SJCRH30 (cell line): ENCODE data around the gene TSC22D1. TPM values are rescaled to one million over a fixed set of nuclear protein-coding genes. Genes with fewer than 3 reads are reported as not detected.

Experiments
- DNase-seq, 2 experiments: peaks; one replicate each; pipeline ENCODE4 v3.0.0-alpha.2; 2015 to 2020
- H3K27ac ChIP-seq: fragments of 250-450 bp; sonication (Bioruptor Pico); 2 replicates; pipeline ENCODE4 v1.5.1; 2020; ENCODE audit warnings: mild to moderate bottlenecking, moderate library complexity
- H3K27me3 ChIP-seq: fragments of 250-450 bp; sonication (Bioruptor Pico); 2 replicates; pipeline ENCODE4 v1.5.1; 2020; ENCODE audit warnings: mild to moderate bottlenecking, moderate library complexity
- H3K36me3 ChIP-seq: fragments of 250-450 bp; sonication (Bioruptor Pico); 2 replicates; pipeline ENCODE4 v1.5.1; 2020; ENCODE audit warnings: mild to moderate bottlenecking, moderate library complexity
- H3K4me1 ChIP-seq: fragments of 250-450 bp; sonication (Bioruptor Pico); 2 replicates; pipeline ENCODE4 v1.5.1; 2020; ENCODE audit warnings: mild to moderate bottlenecking, moderate library complexity
- H3K4me3 ChIP-seq: fragments of 250-450 bp; sonication (Bioruptor Pico); 2 replicates; pipeline ENCODE4 v1.5.1; 2020; ENCODE audit warnings: mild to moderate bottlenecking, moderate library complexity
- H3K9me3 ChIP-seq: fragments of 250-450 bp; sonication (Bioruptor Pico); replicated peaks from 2 replicates; pipeline ENCODE4 v1.5.1; 2020; ENCODE audit warnings: mild to moderate bottlenecking, moderate library complexity
- total RNA-seq: library from RNA; depleted of rRNA; stranded (reverse); fragments of >200 nt; shearing (Covaris generic); gene quantifications from 2 replicates; pipeline ENCODE4 v1.2.3, GENCODE V29; 2014

TSC22D1 gene
- total RNA-seq, 1 experiment from 2014 or later: 28.0 TPM

- no peak for DNase-seq
- no peaks in the 10 kb centered on the region for H3K4me1 ChIP-seq
- no peak overlapping the region for H3K27ac ChIP-seq
- H3K9me3 ChIP-seq: no peaks in the 10 kb centered on the region
- no peaks in the 10 kb centered on the region for H3K36me3 ChIP-seq
- H3K27me3 ChIP-seq: 0 out of 2 replicates have a peak, but pooled peaks cover 3% of the 10 kb centered on the region
- no peak overlapping the region for H3K4me3 ChIP-seq
These were observed 165.7 kb downstream of the TSC22D1 start for GRCh38 chr13:44410328-44410859.

GRCh38 chr13:44409595-44409994, 166.5 kb downstream of the TSC22D1 start:
- no peak for DNase-seq
- H3K4me1 ChIP-seq: no peaks in the 10 kb centered on the region
- no peak overlapping the region for H3K4me3 ChIP-seq
- H3K9me3 ChIP-seq: no peaks in the 10 kb centered on the region
- 0 out of 2 replicates have a peak, but pooled peaks cover 3% of the 10 kb centered on the region for H3K27me3 ChIP-seq
- H3K36me3 ChIP-seq: no peaks in the 10 kb centered on the region
- no peak overlapping the region for H3K27ac ChIP-seq

- H3K4me1 ChIP-seq: no peaks in the 10 kb centered on the region
- no peak for DNase-seq
- H3K27me3 ChIP-seq: 0 out of 2 replicates have a peak, but pooled peaks cover 3% of the 10 kb centered on the region
- H3K9me3 ChIP-seq: no peaks in the 10 kb centered on the region
- H3K36me3 ChIP-seq: no peaks in the 10 kb centered on the region
- H3K27ac ChIP-seq: no peak overlapping the region
- no peak overlapping the region for H3K4me3 ChIP-seq
These were observed 168.2 kb downstream of the TSC22D1 start for GRCh38 chr13:44407891-44408290.

GRCh38 chr13:44407379-44407778, 168.8 kb downstream of the TSC22D1 start:
- Histone ChIP-seq H3K27ac (no peak overlapping the region), H3K36me3 (no peaks in the 10 kb centered on the region), H3K27me3 (0 out of 2 replicates have a peak, but pooled peaks cover 3% of the 10 kb centered on the region), H3K4me3 (no peak overlapping the region), H3K9me3 (no peaks in the 10 kb centered on the region), H3K4me1 (no peaks in the 10 kb centered on the region)
- DNase-seq: no peak

GRCh38 chr13:44406617-44407016, 169.5 kb downstream of the TSC22D1 start:
- H3K9me3 ChIP-seq: no peaks in the 10 kb centered on the region
- H3K36me3 ChIP-seq: no peaks in the 10 kb centered on the region
- H3K27me3 ChIP-seq: 0 out of 2 replicates have a peak, but pooled peaks cover 3% of the 10 kb centered on the region
- no peak overlapping the region for H3K4me3 ChIP-seq
- H3K27ac ChIP-seq: no peak overlapping the region
- DNase-seq: no peak
- no peaks in the 10 kb centered on the region for H3K4me1 ChIP-seq

GRCh38 chr13:44404261-44405132, 171.6 kb downstream of the TSC22D1 start:
- Histone ChIP-seq H3K4me3 (no peak overlapping the region), H3K36me3 (no peaks in the 10 kb centered on the region), H3K27ac (no peak overlapping the region), H3K27me3 (0 out of 2 replicates have a peak, but pooled peaks cover 3% of the 10 kb centered on the region), H3K4me1 (no peaks in the 10 kb centered on the region), H3K9me3 (no peaks in the 10 kb centered on the region)
- no peak for DNase-seq

- no peak overlapping the region for H3K27ac ChIP-seq
- H3K4me1 ChIP-seq: no peaks in the 10 kb centered on the region
- no peaks in the 10 kb centered on the region for H3K9me3 ChIP-seq
- DNase-seq: no peak
- H3K36me3 ChIP-seq: no peaks in the 10 kb centered on the region
- H3K4me3 ChIP-seq: no peak overlapping the region
- H3K27me3 ChIP-seq: 0 out of 2 replicates have a peak, but pooled peaks cover 3% of the 10 kb centered on the region
These were observed 172.6 kb downstream of the TSC22D1 start for GRCh38 chr13:44403461-44404056.

GRCh38 chr13:44402899-44403445, 173.2 kb downstream of the TSC22D1 start:
- Histone ChIP-seq H3K27me3 (0 out of 2 replicates have a peak, but pooled peaks cover 3% of the 10 kb centered on the region), H3K9me3 (no peaks in the 10 kb centered on the region), H3K4me1 (no peaks in the 10 kb centered on the region), H3K27ac (no peak overlapping the region), H3K4me3 (no peak overlapping the region), H3K36me3 (no peaks in the 10 kb centered on the region)
- no peak for DNase-seq

GRCh38 chr13:44401577-44401976, 174.6 kb downstream of the TSC22D1 start:
- DNase-seq: no peak
- H3K36me3 ChIP-seq: no peaks in the 10 kb centered on the region
- H3K27me3 ChIP-seq: no peaks in the 10 kb centered on the region
- no peak overlapping the region for H3K27ac ChIP-seq
- H3K4me3 ChIP-seq: no peak overlapping the region
- H3K9me3 ChIP-seq: no peaks in the 10 kb centered on the region
- H3K4me1 ChIP-seq: no peaks in the 10 kb centered on the region

- H3K27ac ChIP-seq: no peak overlapping the region
- no peaks in the 10 kb centered on the region for H3K4me1 ChIP-seq
- no peaks in the 10 kb centered on the region; the same call in 1 of the 2 replicates for H3K9me3 ChIP-seq
- DNase-seq: no peak
- H3K4me3 ChIP-seq: no peak overlapping the region
- no peaks in the 10 kb centered on the region for H3K36me3 ChIP-seq
- H3K27me3 ChIP-seq: 0 out of 2 replicates have a peak, but pooled peaks cover 3% of the 10 kb centered on the region
These were observed 175.4 kb downstream of the TSC22D1 start for GRCh38 chr13:44400736-44401135.

GRCh38 chr13:44399074-44399473, 177.1 kb downstream of the TSC22D1 start:
- Histone ChIP-seq H3K27me3 (0 out of 2 replicates have a peak, but pooled peaks cover 5% of the 10 kb centered on the region), H3K27ac (no peak overlapping the region), H3K4me1 (no peaks in the 10 kb centered on the region), H3K4me3 (no peak overlapping the region), H3K36me3 (no peaks in the 10 kb centered on the region), H3K9me3 (no peaks in the 10 kb centered on the region; the same call in 1 of the 2 replicates)
- DNase-seq: no peak

GRCh38 chr13:44398606-44399005, 177.5 kb downstream of the TSC22D1 start:
- H3K27me3 ChIP-seq: 0 out of 2 replicates have a peak, but pooled peaks cover 5% of the 10 kb centered on the region
- no peaks in the 10 kb centered on the region for H3K36me3 ChIP-seq
- no peak for DNase-seq
- no peak overlapping the region for H3K27ac ChIP-seq
- H3K4me3 ChIP-seq: no peak overlapping the region
- no peaks in the 10 kb centered on the region for H3K4me1 ChIP-seq
- no peaks in the 10 kb centered on the region; the same call in 1 of the 2 replicates for H3K9me3 ChIP-seq

- Histone ChIP-seq H3K4me1 (no peaks in the 10 kb centered on the region), H3K4me3 (no peak overlapping the region), H3K36me3 (no peaks in the 10 kb centered on the region), H3K9me3 (no peaks in the 10 kb centered on the region; the same call in 1 of the 2 replicates), H3K27ac (no peak overlapping the region), H3K27me3 (0 out of 2 replicates have a peak, but pooled peaks cover 5% of the 10 kb centered on the region)
- DNase-seq: peak in 1 of 2 experiments; percentile 34
These were observed 178.3 kb downstream of the TSC22D1 start for GRCh38 chr13:44397766-44398223.

- Histone ChIP-seq H3K36me3 (no peaks in the 10 kb centered on the region), H3K4me1 (no peaks in the 10 kb centered on the region), H3K27ac (no peak overlapping the region), H3K9me3 (no peaks in the 10 kb centered on the region; the same call in 1 of the 2 replicates), H3K27me3 (0 out of 2 replicates have a peak, but pooled peaks cover 5% of the 10 kb centered on the region), H3K4me3 (no peak overlapping the region)
- peak in 1 of 2 experiments; percentile 34 for DNase-seq
These were observed 179.2 kb downstream of the TSC22D1 start for GRCh38 chr13:44396701-44397580.
